ENCODE measurements around the gene MRGPRG.

GRCh38 chr11:3231550-3231850, 12.9 kb upstream of the MRGPRG start:
- TF ChIP-seq CTCF (IDR thresholded peaks at IDR 0.05) = no peak
- TF ChIP-seq SIN3A (IDR thresholded peaks at IDR 0.05; ENCODE audit: borderline replicate concordance, insufficient read depth, low read depth, low read length) = no peak
- no peak for TF ChIP-seq REST (IDR thresholded peaks at IDR 0.05; ENCODE audit: insufficient read depth in 1 of 2, low read depth in 2 of 2, low read length in 1 of 2)
- TF ChIP-seq POLR2AphosphoS5 (IDR thresholded peaks at IDR 0.05; ENCODE audit: low read depth, low read length) = no peak
- TF ChIP-seq TCF7L2 (IDR thresholded peaks at IDR 0.05; ENCODE audit: low read depth, low read length) = no peak

Data from Panc1 (cell line).